ENCODE results near the gene AK2.

Gene AK2

DNA sequence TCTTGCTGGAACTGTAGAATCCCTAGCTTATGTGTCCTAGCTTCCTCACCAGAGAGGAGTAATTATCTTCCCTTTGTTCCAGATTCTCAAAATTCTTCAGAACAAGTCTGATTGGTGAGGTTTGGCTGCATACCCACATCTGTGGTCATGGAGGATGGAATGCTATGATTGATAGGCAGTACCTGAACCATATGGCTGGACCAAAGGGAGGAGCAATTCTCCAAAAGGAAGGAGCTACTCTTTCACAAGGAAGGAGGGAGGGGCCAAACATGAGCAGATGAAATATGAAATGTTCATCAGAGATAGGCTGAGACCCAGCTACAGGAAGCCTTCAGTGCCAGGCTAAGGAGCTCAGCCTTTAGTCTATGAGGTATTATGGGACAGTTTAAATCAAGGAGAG is 67.1 kb downstream of the AK2 start:
- no peak for DNase-seq

DNA sequence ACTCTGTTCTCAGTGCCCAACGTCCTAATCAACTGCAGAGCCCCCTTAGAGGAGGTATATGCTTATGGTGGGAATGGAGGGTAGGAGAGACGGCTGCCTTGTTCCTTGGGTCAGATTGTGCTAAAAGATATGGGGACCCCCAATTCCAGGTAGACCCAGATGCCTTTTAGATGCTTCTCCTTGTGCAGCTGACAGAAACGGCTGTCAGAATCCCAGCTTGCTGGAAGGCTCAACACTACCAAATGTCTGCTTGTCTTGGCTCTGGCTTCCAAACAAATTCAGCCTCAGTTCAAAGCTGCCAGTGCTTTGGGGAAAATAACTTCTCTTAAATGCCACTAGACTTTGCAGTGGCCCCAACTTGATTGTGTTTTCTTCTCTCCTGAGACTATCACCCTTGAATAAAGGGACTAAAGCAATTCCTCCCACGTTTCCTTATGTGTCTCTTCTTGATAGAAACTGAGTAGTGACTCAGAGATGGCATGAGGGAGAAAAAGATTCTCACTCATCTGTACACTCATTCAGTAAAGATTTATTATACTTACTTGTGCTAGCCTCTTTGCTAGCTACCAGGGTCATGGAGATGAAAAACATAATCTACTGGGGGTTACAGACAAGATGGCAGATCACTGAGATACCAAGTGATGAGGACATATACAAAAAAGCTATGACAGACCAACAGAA is 68.7 kb downstream of the AK2 start:
- DNase-seq: no peak

DNA sequence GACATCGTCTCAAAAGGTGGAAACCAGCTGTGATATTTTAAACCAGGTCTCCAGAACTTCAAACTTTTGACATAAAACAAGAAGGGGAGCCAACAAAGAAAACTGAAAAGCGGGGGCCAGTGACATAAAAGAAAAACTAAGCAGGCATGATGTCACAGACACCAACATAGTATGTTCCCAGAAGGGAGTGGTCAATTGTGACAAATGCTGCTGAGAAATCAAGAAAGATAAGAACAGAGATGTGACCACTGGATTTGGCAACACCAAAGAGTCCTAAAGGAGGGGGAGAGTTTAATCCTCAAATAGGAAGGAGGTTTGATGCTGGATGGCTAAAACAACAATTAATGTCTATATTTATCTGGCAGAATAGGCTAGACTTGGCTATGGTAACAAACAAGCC is 69.8 kb downstream of the AK2 start:
- DNase-seq: no peak

DNA sequence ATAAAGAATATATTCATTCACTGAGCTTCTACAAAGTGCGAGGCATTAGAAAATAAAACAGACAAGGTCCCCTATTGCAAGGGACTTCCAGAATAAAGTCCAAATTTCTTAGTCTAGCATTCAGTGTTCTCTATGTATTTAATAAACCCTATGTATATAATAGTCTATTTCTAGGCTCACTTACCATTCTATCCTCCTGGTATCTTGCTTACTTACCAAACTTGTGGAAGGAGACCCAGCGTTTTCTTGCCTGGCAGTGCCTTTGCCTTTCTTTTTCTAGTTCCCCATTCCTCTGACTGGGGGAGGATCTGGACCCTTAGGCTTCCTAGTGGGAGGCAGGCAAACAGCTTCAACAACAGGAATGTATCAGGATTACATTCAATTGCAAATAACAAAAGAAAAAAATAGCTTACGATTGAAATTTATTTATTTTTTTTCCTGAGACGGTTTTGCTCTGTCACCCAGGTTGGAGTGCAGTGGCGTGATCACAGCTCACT is 71.4 kb downstream of the AK2 start:
- no peak for DNase-seq

DNA sequence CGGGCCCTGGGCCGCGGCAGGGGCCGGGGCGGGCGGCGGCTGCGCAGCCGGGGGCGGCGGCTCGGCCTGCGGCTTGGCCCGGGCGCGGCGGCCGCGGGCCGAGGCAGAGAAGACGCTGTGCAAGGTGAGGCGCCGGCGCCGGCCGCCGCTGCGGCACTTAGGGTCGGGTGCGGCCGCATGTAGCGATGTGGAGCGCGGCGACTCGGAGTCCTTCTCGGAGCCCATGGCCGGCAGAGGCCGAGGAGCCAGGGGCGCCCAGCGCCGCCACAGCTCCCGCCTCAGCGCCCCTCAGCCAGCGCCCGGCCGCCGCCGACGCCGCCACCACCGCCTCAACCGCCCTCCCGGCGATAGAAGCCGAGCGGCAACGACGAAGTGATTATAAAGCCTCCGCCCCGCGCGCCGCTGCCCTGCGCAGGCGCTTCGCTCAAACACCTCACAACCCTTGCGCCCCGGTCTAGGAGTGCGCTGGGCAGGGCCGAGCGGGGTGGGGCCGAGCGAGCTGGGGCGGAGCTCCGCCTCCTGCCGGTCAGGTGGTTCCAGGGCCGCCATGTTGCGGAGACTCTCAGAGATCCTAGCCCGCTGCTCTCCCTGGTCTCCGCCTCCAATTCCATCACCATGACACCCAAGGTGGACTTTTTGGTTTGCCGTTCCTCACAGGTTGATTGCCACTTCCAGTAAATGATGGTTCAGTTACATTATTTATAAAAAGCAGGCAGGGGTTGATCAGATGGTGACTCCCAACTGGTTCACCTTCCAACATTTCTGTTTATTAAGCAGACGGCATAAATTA is 72.0 kb downstream of the AK2 start, which contains the start of gene RNF19B:
Gene RNF19B, minus strand, starts transcription at position 349 of the 790 bp plus-strand sequence. Its CDS starts 124 bp downstream, at position 225.
- peak; percentile 92 for DNase-seq

DNA sequence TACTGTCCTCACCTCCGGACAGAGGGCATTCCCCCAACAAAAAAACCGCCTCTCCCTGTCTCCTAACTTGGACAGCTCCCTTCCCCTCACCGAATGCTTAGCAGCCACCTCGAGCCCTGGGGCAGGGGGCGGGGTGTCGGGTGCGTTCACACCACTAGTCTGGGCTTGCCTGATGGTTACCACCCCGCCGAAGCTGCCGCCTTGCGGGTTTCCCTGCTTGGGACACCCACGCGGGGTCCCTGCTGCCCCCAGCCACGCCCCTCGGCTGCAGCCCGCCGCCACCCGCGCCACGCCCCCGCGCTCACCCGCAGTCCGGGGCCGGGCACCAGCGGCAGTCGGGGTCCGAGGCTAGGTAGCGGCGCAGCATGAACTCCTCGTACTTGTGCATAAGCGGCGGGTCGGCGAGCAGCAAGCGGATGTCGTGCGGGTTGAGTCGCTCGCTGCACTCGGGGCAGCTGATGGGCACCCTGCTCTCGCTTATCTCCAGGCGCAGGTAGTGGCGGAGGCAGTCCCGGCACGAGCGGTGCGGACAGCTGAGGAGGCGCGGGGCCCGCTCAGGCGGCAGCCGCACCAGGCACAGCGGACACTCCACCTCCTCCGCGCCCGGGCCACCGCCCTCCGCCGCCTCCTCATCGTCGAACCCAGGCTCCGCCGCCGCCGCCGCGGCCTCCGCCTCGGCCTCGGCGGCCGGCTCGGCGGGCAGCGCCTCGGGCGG is 72.8 kb downstream of the AK2 start:
- peak; percentile 67 for DNase-seq

DNA sequence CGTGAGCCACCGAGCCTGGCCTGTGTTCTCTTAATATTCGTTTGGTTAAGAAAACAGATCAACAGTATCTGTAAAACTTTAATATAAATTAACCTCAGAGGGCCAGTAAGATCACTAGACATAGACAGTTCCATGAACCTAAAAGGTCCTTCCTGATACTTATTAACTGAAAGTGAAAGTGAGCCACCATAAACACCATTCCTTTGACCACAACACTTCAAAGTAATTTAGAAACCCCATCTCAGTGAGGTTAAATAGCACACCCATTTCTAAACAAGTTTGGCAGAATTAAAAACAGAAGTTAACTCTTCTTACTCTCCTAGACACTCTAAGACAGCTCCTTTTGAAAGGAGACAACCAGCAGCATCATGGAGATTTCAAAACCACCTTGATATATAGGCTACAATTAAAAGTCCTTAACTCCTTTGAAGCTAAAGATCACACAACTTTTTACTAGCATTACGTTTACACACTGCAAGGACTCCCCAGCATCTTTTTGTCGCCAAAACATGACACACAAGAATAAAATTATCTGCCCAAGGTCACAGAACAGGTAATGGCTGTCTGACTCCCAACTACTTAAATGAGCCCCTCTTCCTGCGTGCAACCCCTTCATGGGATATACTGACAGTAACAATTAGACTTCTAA is 74.3 kb downstream of the AK2 start:
- no peak for DNase-seq

DNA sequence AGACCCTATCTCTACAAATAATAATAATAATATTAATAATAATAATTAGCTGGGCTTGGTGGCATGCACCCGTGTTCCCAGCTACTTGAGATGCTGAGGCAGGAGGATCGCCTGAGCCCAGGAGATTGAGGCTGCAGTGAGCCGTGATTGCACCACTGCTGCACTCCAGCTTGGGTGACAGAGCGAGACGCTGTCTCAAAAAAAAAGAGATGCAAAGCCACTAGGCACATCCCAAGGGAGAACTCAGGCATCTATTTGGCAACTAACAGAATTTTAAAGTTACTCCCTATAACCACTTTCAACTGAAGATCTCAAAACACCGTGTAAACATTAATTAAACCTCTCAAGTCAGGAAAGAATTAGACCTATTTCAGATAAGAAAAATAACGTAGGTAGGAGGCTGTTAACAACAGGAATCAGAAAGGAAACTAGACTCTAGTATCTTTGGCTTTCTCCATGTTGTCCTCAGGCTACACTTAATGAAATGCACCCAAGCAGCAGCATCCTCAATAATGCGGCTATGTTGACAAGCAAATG is 75.8 kb downstream of the AK2 start:
- DNase-seq: no peak

DNA sequence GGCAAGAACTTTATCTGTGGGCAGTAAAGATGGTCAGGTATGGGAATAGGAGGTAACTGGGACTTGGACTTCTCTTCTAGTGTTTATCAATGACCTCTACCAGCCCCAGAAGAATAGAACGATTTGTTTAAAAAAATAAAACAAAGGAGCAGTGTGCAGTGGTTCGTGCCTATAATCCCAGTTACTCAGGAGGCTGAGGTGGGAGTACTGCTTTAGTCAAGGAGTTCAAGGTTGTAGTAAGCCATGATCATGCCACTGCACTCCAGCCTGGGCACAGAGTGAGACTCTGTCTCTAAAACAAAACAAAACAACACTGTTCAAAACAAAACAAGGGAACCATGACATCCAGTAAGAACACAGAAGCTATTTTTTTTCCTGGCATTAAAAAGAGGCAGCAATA is 76.3 kb downstream of the AK2 start:
- no peak for DNase-seq

DNA sequence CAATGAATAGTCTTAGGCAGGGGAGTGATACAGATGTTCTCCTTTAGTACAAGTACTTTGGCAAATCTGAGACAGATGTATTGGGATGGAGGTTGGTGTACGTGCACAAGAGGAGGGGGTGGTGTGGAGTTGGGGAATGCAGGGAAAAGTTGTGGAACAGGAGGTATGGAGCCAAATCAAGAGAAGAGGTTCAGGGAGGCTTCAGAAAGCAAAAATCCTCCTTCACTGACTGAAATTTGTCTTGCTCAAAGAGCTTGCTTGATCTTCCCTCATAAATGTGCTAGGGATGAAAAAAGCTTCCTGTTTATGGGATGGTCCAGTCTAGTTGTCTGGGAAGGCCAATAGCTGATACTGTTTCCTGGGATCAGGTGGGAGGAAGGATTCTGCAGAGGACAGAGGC is 77.9 kb downstream of the AK2 start:
- DNase-seq: no peak
